Stromal cell of bone marrow (primary cell): Measurements from ENCODE around the gene DLL4.
"Not testable (repeated sequence)": the region's sequence is repeated elsewhere in the genome, so short reads cannot be mapped to it uniquely, and the experiment has no call there.

Experiments
- DNase-seq: peaks from one replicate; pipeline ENCODE4 v3.0.0-alpha.2; 2012; ENCODE audit warnings: low read depth

The DLL4 gene

GRCh38 chr15:40958723-40959122 lies 29.6 kb downstream of the DLL4 start:
- DNase-seq = no peak

GRCh38 chr15:40959331-40960141 lies 30.4 kb downstream of the DLL4 start:
- no peak for DNase-seq

- no peak for DNase-seq
These were observed 31.2 kb downstream of the DLL4 start for GRCh38 chr15:40960151-40960885.

- no peak for DNase-seq
These were observed 31.8 kb downstream of the DLL4 start for GRCh38 chr15:40960925-40961324.

GRCh38 chr15:40961740-40962139 lies 32.6 kb downstream of the DLL4 start:
- not testable (repeated sequence) for DNase-seq

- not testable (repeated sequence) for DNase-seq
These were observed 33.2 kb downstream of the DLL4 start for GRCh38 chr15:40962317-40962716.

- no peak for DNase-seq
These were observed 34.1 kb downstream of the DLL4 start for GRCh38 chr15:40963201-40963600.

GRCh38 chr15:40964006-40964405 lies 34.9 kb downstream of the DLL4 start:
- no peak for DNase-seq

- DNase-seq = no peak
These were observed 35.5 kb downstream of the DLL4 start for GRCh38 chr15:40964634-40965033.

GRCh38 chr15:40968290-40969085 lies 39.3 kb downstream of the DLL4 start:
- no peak for DNase-seq

GRCh38 chr15:40969363-40969762 lies 40.2 kb downstream of the DLL4 start:
- DNase-seq = no peak

- no peak for DNase-seq
These were observed 45.7 kb downstream of the DLL4 start for GRCh38 chr15:40974879-40975278.

- DNase-seq = no peak
These were observed 47.7 kb downstream of the DLL4 start for GRCh38 chr15:40976819-40977218.

GRCh38 chr15:40978141-40978540 lies 49.0 kb downstream of the DLL4 start:
- DNase-seq = no peak

GRCh38 chr15:40978562-40978961 lies 49.4 kb downstream of the DLL4 start:
- no peak for DNase-seq

- DNase-seq = no peak
These were observed 52.0 kb downstream of the DLL4 start for GRCh38 chr15:40981186-40981585.

GRCh38 chr15:40982855-40983254 lies 53.7 kb downstream of the DLL4 start:
- DNase-seq = peak; percentile 71

GRCh38 chr15:40984406-40984805 lies 55.3 kb downstream of the DLL4 start:
- no peak for DNase-seq

GRCh38 chr15:40984964-40985363 lies 55.8 kb downstream of the DLL4 start:
- peak; percentile 89 for DNase-seq

GRCh38 chr15:40985541-40986330 lies 56.6 kb downstream of the DLL4 start:
- DNase-seq = peak; percentile 78

GRCh38 chr15:40986820-40987219 lies 57.7 kb downstream of the DLL4 start:
- DNase-seq = no peak

GRCh38 chr15:40988156-40988555 lies 59.0 kb downstream of the DLL4 start:
- no peak for DNase-seq
